NCI-H345 treated with DMSO at 0.1 percent for 48 hours (cell line): ENCODE measurements around the gene SEMA4D.
"Not testable (repeated sequence)": the region's sequence is repeated elsewhere in the genome, so short reads cannot be mapped to it uniquely, and the experiment has no call there.

Experiments
- DNase-seq: peaks from one replicate; lab custom pipeline; 2025; ENCODE audit not compliant: unreplicated experiment; lab: John Stamatoyannopoulos, UW

The SEMA4D gene

DNA sequence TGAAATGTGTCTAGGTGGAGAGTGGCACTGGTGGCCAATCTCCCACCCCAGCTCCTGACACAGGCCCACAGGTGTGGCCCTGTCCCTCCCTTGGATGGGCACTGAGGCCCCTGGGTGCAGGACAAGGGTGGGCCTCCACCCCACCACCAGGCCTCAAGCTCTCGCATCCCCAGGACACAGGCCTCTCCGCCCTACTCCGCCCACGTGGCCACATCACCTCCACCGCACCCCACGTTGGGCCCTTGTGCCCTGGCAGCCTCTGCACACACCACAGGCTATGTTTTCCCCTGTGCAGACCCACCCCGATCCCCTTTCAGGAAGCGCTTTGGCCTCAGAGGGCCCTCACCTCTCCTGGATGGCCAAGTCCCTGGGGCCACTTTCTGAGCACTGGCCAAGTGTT, 124.9 kb downstream of the SEMA4D start:
- no peak for DNase-seq

- DNase-seq, result no peak
Observed at GRCh38 chr9:89372230-89372816, 125.6 kb downstream of the SEMA4D start.

DNA sequence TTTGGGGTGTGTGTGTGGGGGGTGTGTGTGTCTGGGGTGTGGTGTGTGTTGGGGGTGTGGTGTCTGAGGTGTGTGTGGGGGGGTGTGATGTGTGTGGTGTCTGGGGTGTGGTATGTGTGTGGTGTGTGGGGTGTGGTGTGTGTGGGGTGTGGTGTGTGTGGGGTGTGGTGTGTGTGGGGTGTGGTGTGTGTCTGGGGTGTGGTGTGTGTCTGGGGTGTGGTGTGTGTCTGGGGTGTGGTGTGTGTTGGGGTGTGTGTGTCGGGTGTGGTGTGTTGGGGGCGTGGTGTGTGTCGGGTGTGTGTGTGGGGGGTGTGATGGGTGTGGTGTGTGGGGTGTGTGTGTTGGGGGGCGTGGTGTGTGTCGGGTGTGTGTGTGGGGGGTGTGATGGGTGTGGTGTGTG, 126.1 kb downstream of the SEMA4D start:
- DNase-seq, result not testable (repeated sequence)

DNA sequence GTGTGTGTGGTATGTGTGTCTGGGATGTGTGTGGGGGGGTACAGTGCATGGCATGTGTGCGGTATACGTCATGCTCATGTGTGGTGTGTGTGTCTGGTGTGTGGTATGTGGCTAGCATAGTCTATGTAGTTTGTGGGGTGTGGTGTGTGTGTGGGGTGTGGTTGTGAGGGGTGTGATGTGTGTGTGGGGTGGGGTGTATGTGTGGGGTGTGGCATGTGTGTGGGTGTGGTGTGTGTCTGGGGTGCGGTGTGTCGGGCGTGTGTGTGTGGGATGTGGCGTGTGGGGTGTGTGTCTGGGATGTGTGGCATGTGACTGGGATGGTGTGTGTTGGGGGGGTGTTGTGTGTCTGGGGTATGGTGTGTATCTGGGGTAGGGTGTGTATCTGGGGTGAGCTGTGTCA, 127.3 kb downstream of the SEMA4D start:
- no peak for DNase-seq

DNA sequence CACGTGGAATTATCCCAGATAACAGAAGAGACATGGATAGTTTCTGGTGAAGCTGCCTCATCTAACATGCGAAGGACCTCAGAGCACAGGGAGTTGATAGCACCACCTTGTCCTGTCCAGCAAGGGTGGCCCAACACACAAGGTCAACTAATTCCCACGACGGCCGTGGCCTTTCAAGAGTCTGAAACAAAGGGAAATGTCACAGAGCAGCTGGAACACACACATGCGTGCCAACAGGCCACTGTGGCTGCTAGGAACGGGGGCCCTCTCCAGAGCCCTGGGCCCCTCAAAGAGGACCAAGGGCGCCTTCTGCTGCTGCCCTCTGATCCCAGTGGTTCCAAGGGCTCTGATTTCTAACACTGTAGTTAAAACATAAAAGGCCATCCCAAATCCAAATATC, 128.9 kb downstream of the SEMA4D start:
- DNase-seq, result no peak

GRCh38 chr9:89368550-89368949, 129.4 kb downstream of the SEMA4D start:
- DNase-seq, result no peak

- no peak for DNase-seq
Observed at GRCh38 chr9:89367726-89368437, 130.0 kb downstream of the SEMA4D start.

DNA sequence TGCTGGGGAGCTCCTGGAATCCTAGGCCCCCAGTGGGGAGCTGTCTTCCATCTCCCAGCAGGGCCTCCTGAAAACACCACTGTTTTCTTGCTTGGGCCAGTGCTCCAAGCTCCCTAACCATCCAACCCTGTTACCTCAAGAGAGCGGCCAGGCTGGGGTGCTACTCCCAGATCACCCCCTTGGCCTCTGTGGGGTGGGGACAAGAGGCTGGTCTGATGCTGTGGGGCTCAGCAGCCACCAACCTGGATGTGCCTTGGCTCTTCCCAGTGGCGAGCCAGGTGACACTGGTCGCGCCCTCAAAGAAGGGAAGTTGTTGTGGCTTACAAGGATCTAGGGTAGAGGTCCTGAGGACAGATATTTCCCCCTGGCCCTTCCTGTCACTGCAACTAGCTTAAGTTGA, 130.6 kb downstream of the SEMA4D start:
- no peak for DNase-seq

- DNase-seq, result no peak
Observed at GRCh38 chr9:89366711-89367110, 131.2 kb downstream of the SEMA4D start.

DNA sequence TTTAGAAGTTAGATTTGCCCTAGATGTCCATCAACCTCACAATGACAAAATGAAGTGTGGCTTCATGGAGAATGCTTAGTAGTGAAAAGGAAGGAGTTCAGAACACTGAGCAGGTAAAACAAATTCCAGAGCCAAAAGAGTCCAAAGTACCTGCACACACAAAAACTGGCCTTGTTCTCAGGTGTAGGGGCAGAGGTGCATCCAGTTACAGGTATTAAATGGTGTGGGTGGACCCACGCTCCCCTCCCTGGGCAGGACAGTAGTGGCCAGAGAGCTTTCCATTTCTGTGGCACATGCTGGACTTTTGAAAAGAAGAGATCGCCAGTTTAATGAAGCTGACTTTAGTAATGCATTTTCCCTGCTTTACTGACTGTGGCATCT, 132.4 kb downstream of the SEMA4D start:
- no peak for DNase-seq

GRCh38 chr9:89364666-89365531, 133.0 kb downstream of the SEMA4D start:
- DNase-seq, result no peak

DNA sequence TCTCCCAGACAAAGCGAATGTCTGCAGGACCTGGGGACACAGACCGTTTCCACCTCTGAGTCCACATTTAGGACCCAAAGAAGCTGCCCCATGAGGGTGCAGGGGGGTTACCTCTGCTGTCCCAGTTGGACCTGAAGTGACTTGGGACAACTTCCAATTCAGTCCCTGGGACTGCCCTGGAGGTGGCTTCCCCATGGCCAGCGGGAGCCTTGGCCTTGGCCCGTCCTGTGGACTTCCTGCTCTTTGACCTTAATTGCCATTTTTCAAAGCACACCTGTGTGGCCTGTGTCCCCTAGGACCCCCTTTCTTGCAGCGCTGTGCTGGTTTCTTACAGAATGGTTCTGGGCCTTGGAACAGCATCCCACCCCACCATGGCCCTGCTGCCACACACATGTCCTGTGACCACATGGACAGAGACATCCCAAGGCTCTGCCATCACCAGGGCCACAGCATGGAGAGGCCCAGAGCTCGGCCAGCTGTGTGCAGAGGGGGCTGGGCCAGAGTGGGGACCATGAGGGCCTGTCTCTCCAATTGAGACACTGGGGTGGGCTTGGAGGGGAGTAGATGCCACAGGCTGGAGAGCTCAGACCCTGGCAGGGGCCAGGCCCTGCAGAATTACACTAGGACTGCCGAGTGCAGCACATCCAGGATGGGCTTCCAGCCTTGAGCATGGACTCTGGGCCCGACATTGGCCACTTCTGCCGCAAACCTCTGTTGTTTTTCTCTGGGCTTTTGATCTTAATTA, 133.8 kb downstream of the SEMA4D start:
- no peak for DNase-seq

DNA sequence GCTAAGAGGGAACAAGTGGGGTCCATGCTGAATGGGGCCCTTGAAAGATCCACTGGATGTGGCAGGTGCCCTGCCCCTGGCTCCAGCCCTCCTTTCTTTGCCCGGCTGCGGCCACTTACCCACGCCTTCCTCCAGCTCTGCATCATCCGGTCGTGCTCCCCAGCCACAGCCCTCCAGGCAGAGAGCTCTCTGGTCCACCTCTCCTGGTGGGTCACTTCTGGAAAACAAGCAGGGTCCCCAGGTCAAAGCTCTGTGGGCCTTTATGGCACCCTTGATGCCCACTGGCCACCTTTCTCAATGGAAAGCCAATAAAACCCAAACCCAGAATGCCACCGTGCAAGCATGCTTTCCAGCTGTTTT, 134.6 kb downstream of the SEMA4D start:
- DNase-seq, result no peak

DNA sequence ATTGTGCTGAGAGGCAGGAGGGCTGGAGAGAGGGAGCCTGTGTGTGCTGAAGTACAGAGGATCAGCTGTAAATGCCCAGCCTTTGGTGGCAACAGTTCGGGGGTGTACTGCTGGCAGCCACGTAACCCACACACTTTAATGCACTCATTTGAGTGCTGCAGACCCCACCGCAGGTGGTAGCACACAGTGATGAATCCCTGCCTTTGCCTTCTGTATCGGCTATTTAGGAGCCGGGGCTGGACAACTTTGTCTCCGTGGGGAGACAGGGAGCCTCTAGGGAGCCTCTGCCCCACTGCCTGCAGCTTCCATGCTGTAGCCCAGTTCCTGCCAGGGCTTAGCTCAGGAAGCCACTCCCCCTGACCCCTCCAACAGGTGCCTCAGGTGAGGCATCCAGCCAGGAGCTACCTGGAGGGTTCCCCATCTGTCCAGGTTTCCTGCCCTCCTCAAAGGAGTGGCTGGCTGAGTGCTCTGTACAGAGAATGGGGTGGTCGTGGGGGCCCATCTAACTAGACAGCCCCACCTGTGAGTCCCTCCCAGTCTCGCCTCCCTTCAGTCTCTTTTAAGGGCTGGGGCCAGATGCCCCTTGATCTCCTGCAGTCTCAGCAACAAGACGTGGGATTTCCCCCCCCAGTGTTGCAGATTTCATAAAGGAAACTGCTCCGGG, 135.1 kb downstream of the SEMA4D start:
- DNase-seq, result no peak

GRCh38 chr9:89361816-89362646, 135.9 kb downstream of the SEMA4D start:
- no peak for DNase-seq

DNA sequence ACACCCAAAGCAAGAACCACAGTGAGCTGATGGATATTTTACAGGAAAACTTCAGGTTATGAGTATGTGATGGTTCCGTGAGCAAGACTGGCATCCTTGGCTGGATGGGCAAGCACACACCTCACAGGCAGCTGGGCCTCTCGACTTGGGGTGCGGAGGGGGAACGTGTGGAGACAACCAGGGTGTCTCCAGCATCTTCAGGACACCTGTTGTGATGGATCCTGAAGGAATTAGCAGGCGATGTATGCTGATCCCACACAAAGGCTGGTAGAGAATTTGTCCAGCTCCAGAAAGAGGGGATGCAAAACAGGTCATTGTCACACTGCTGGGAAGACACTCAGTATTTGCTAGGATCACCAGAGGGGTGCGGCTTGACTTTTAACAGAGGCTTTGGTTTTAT, 136.9 kb downstream of the SEMA4D start:
- no peak for DNase-seq

DNA sequence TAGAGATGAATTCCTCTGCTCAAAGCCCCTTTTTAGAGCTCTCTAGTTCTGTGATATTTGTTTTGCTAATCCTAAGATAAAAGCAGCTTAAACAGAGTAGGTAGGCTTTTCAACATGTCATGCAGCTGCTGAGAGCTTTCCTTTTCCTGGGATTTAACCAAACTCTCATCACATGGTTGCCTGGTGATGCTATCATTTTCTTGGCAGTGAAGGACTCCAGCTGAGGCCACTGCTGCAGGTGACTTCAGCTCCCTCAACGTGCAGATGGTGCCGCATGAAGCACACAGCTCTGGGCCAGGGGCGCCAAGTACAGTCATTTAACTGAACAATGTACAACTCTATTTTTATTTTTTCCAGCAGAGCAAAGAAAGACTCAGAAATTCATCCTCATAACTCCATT, 137.4 kb downstream of the SEMA4D start:
- DNase-seq, result no peak

DNA sequence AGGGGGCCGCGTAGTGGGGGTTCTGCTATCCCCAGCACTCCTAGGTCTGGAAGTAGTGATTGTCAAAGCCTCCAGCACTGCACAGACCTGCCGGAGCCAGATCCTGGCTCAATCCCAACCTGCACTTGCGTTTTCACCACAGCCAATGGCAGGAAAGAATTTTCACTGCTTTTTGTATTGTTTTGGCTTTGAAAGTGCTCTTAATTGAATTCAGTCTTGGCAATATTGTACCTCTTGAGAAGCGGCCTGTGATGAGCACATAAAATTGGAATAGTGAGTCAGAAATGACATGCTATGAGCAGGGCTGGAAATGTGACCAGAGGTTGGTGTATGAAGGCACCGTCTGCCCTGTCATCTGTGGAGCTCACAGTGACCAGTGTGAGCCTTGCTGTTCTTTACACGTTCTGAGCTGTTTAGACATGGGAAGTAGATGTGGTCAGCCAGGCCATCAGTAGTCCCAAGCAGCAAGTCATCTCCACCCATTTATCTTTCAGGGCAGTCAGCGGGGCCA, 138.1 kb downstream of the SEMA4D start:
- DNase-seq, result no peak

DNA sequence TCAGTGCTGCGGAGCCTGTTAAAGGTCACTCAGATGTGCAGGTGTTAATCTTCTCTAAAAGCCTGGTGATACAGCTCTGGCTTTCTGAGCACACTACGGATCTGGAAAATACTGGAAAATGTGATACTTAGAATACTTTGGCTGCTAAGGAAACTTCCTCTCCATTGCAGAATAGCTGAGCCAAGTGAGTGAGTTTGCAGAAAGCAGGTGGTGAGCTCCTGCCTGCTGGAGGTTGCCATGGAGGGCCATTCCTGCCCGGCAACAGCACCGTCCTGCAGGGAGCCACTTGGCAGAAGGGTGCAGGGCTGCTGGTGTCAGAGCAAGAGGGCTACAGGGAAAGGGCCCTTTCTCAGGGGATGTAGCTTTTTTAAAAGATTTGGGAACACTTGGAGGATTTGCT, 138.9 kb downstream of the SEMA4D start:
- no peak for DNase-seq

DNA sequence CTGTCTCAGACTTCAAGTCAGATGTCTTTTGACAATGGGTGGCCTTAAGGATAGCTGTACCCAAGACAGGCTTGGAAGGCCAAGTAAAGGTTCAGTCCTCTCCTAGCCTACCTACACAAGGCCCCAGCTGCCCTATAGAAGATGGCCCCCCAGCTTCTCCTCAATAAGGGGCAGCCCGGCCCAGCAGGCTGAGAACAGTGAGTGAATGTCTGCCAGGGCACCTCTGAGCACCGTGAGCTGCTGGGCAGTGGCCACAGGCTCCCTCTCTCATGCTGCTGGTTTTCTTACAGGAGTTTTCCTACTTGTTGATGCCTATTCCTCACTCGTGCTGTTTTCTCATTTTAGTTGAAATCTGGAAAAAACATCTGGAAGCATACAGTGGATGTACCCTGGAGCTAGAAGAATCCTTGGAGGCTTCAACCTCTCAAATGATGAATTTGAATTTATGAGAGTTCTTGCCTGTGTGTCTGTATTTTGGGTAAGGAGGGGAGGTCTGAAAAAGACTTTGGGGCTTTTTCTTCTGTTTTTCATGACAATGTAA, 139.5 kb downstream of the SEMA4D start:
- no peak for DNase-seq
